PC-9 (cell line): ENCODE data around the gene RNASE9. TPM values are rescaled to one million over a fixed set of nuclear protein-coding genes. Genes with fewer than 3 reads are reported as not detected.

ENCODE experiments used
- BruUV-seq: library from RNA; stranded (reverse); fragments of 400-500 nt; replicated peaks from 2 replicates; lab custom pipeline; 2021; lab: Mats Ljungman, UMichigan
- CTCF ChIA-PET: fragments of 300-600 bp; sonication (Branson Sonifier 250); formaldehyde crosslinking; loops from one replicate; lab custom pipeline; 2022; ENCODE audit warnings: antibody characterized with exemption; lab: Charles Lee
- POLR2A ChIA-PET: fragments of 300-600 bp; sonication (Branson Sonifier 250); formaldehyde crosslinking; loops from one replicate; lab custom pipeline; 2022; ENCODE audit warnings: antibody characterized with exemption; ENCODE audit not compliant: unreplicated experiment; lab: Charles Lee
- DNase-seq, 2 experiments: peaks; one replicate each; pipeline versions ENCODE4 v3.0.0 to v3.0.0-alpha.2; 2015 to 2022; ENCODE audit warnings: mixed read lengths in 1 of 2
- H2AFZ ChIP-seq: fragments of 200-600 bp; sonication (generic); 2 replicates; pipeline ENCODE4 v1.8.1; 2017; ENCODE audit warnings: antibody characterized with exemption
- H3F3A ChIP-seq: fragments of 200-600 bp; sonication (generic); 2 replicates; pipeline ENCODE4 v1.8.1; 2017; ENCODE audit warnings: antibody characterized with exemption, mild to moderate bottlenecking, low read depth; ENCODE audit not compliant: insufficient read depth
- H3K27ac ChIP-seq: fragments of 200-600 bp; sonication (generic); 2 replicates; pipeline ENCODE4 v1.6.1; 2016; ENCODE audit warnings: mixed run types
- H3K27me3 ChIP-seq: fragments of 200-600 bp; sonication (generic); 2 replicates; pipeline ENCODE4 v1.6.1; 2016; ENCODE audit warnings: low read depth, mixed run types; ENCODE audit not compliant: insufficient read depth
- H3K36me3 ChIP-seq: fragments of 200-600 bp; sonication (generic); 2 replicates; pipeline ENCODE4 v1.6.1; 2016; ENCODE audit warnings: low read depth, mixed run types
- H3K4me1 ChIP-seq: fragments of 200-600 bp; sonication (generic); replicated peaks from 2 replicates; pipeline ENCODE4 v1.6.1; 2016; ENCODE audit warnings: mixed run types; ENCODE audit not compliant: insufficient read depth
- H3K4me2 ChIP-seq: fragments of 200-600 bp; sonication (generic); 2 replicates; pipeline ENCODE4 v1.6.1; 2017; ENCODE audit warnings: mixed run types
- H3K4me3 ChIP-seq: fragments of 200-600 bp; sonication (generic); 2 replicates; pipeline ENCODE4 v1.6.1; 2016; ENCODE audit warnings: mixed run types
- H3K79me2 ChIP-seq: fragments of 200-600 bp; sonication (generic); 2 replicates; pipeline ENCODE4 v1.6.1; 2017; ENCODE audit warnings: low read depth, mixed run types
- H3K9me2 ChIP-seq: fragments of 200-600 bp; sonication (generic); 2 replicates; pipeline ENCODE4 v1.8.1; 2017; ENCODE audit warnings: mild to moderate bottlenecking; ENCODE audit not compliant: insufficient read depth
- H3K9me3 ChIP-seq: fragments of 200-600 bp; sonication (generic); 2 replicates; pipeline ENCODE4 v1.8.1; 2016; ENCODE audit warnings: low read depth; ENCODE audit not compliant: insufficient read depth
- H4K20me1 ChIP-seq: fragments of 200-600 bp; sonication (generic); 2 replicates; pipeline ENCODE4 v1.8.1; 2017; ENCODE audit not compliant: insufficient read depth
- EZH2 ChIP-seq: fragments of 200-600 bp; sonication (generic); IDR thresholded peaks from 2 replicates; pipeline ENCODE4 v1.8.0; 2017; ENCODE audit warnings: antibody characterized with exemption, low read depth
- intact Hi-C: fragments of 100-400 bp; cut with micrococcal nuclease; formaldehyde crosslinking; loops from one replicate; pipeline ENCODE4 v1.10.0; 2022; ENCODE audit not compliant: unreplicated experiment
- total RNA-seq: library from RNA; stranded (reverse); gene quantifications from 2 replicates; pipeline ENCODE4 v1.2.3, GENCODE V29; 2021
- TF ChIP-seq, protein P1 (sequence below): fragments of 200-600 bp; sonication (generic); conservative IDR thresholded peaks from 2 replicates; pipeline ENCODE4 v1.6.1; 2017; ENCODE audit warnings: mixed run types, antibody characterized with exemption, mild to moderate bottlenecking, moderate library complexity

RNASE9 gene
- total RNA-seq, 1 experiment from 2014 or later = not detected

DNA sequence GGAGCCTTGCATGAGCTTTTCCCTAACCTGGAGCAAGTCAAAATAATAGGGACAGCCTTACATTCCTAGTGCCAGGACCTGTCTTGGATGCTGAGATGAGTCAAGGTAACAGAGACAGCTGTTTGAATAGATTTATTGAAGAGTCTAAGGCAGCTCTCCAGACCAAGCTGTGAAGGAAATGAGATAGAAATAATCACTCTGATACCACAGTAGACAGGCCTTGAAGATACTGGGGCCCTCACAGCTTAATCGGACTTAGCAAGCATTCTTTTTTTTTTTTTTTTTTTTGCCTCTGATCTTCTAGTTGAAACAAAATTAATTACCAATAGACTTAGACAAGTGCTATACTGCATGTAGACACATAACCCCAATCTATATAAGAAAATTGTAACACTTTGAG, 3.1 kb upstream of the RNASE9 start:
- Histone ChIP-seq H2AFZ (no peak overlapping the region), H3K27me3 (no peaks in the 10 kb centered on the region), H3K9me3 (no peaks in the 10 kb centered on the region), H3K4me2 (no peak overlapping the region), H3K27ac (no peak overlapping the region), H3K9me2 (no peaks in the 10 kb centered on the region), H3K79me2 (no peaks in the 10 kb centered on the region), H3F3A (no peaks in the 10 kb centered on the region), H3K4me3 (no peak overlapping the region), H3K4me1 (no peaks in the 10 kb centered on the region), H4K20me1 (no peaks in the 10 kb centered on the region), H3K36me3 (no peaks in the 10 kb centered on the region)
- BruUV-seq = no TSS peak
- intact Hi-C loops = no loop called here
- DNase-seq = no peak
- POLR2A ChIA-PET = no interaction called here
- CTCF ChIA-PET = interaction anchor here (0.6 kb wide), 1 partner anchor 27 kb away, joined by 7 read pairs; no protein-coding TSS in a partner anchor
- TF ChIP-seq EZH2 = no peak

DNA sequence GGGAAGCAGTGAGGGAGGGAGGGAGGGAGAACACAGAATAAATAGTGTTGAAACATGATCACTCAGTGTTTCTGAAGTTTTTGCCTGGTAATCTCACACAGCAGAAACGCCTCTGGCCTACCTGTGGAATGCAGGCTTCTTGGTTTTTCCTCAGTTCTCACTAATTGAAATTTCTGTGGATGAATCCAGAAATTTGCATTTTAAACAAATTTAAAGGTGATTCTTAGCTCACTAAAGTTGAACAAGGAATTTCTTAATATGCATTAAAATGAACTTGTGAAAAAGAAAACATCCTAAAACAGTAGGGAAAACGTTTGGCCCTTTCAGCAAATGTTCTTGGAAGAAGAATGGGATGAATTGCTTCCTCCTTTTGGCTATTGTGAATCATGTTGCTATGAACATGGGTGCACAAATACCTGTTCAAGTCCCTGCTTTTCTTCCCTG, 1.4 kb downstream of the RNASE9 start:
- TF ChIP-seq, protein P1, sequence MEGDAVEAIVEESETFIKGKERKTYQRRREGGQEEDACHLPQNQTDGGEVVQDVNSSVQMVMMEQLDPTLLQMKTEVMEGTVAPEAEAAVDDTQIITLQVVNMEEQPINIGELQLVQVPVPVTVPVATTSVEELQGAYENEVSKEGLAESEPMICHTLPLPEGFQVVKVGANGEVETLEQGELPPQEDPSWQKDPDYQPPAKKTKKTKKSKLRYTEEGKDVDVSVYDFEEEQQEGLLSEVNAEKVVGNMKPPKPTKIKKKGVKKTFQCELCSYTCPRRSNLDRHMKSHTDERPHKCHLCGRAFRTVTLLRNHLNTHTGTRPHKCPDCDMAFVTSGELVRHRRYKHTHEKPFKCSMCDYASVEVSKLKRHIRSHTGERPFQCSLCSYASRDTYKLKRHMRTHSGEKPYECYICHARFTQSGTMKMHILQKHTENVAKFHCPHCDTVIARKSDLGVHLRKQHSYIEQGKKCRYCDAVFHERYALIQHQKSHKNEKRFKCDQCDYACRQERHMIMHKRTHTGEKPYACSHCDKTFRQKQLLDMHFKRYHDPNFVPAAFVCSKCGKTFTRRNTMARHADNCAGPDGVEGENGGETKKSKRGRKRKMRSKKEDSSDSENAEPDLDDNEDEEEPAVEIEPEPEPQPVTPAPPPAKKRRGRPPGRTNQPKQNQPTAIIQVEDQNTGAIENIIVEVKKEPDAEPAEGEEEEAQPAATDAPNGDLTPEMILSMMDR = no peak
- no peak for TF ChIP-seq EZH2
- intact Hi-C loops = no loop called here
- Histone ChIP-seq H3K4me3 (no peak overlapping the region), H3F3A (no peaks in the 10 kb centered on the region), H3K9me3 (no peaks in the 10 kb centered on the region), H2AFZ (no peak overlapping the region), H3K9me2 (no peaks in the 10 kb centered on the region), H3K4me2 (no peak overlapping the region), H3K79me2 (no peaks in the 10 kb centered on the region), H3K27me3 (no peaks in the 10 kb centered on the region), H3K4me1 (no peaks in the 10 kb centered on the region), H4K20me1 (no peaks in the 10 kb centered on the region), H3K27ac (no peak overlapping the region), H3K36me3 (no peaks in the 10 kb centered on the region)
- POLR2A ChIA-PET = no interaction called here
- no peak for DNase-seq
- BruUV-seq = no TSS peak
- CTCF ChIA-PET = no interaction called here

DNA sequence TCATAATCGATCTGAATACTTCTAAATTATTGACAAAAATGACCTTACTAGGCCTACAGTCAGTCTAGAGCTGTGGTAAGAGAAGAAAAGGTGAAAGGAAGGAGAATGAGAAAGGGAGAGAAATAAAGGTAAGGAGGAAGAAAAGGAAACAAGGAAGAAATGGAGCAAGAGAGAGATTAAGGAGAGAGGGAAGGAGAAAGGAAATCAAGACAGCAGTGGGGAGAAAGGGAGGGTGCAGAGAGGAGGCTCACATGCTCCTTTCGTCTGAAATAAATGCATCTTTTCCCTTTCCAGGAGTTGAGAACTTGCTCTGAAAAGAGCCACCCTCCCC, 3.7 kb downstream of the RNASE9 start:
- DNase-seq = no peak
- Histone ChIP-seq H3F3A (no peaks in the 10 kb centered on the region), H4K20me1 (no peaks in the 10 kb centered on the region), H2AFZ (no peak overlapping the region), H3K27ac (no peak overlapping the region), H3K9me2 (no peaks in the 10 kb centered on the region), H3K79me2 (no peaks in the 10 kb centered on the region), H3K4me1 (no peaks in the 10 kb centered on the region), H3K9me3 (no peaks in the 10 kb centered on the region), H3K27me3 (no peaks in the 10 kb centered on the region), H3K4me2 (no peak overlapping the region), H3K4me3 (no peak overlapping the region), H3K36me3 (no peaks in the 10 kb centered on the region)
- intact Hi-C loops = no loop called here
- ChIA-PET POLR2A (no interaction called here), CTCF (no interaction called here)
- no peak for TF ChIP-seq EZH2
- TF ChIP-seq, protein P1 = no peak
- BruUV-seq = no TSS peak
